ENCODE measurements around the gene ZNF362. TPM values are rescaled to one million over a fixed set of nuclear protein-coding genes. Genes with fewer than 3 reads are reported as not detected.

Gene ZNF362
- total and polyA plus RNA-seq, 2 experiments from 2014 or later: 22.5 to 55.0 TPM

- 84% methylated on average over 2 of the region's 2 CpGs for whole genome bisulfite sequencing (ENCODE audit: low lambda C conversion rate, missing lambda C conversion rate)
- H3K9me3 ChIP-seq (ENCODE audit: low read depth): no peaks in the 10 kb centered on the region
- H3K9me2 ChIP-seq (replicated peaks; ENCODE audit: insufficient read depth): no peaks in the 10 kb centered on the region
- no peaks in the 10 kb centered on the region for H3K27me3 ChIP-seq
- peaks cover 7% of the 10 kb centered on the region for H3K4me1 ChIP-seq (ENCODE audit: insufficient read depth)
- no peak overlapping the region for H3K27ac ChIP-seq
- no peaks in the 10 kb centered on the region for H3K79me2 ChIP-seq
- no peak overlapping the region for H3K4me3 ChIP-seq
- DNase-seq (ENCODE audit: low spot score): no peak
- H2AFZ ChIP-seq: no peak overlapping the region
- TF ChIP-seq CTCF (IDR thresholded peaks at IDR 0.05; ENCODE audit: poor library complexity): no peak
- H4K20me1 ChIP-seq (ENCODE audit: insufficient read depth, poor library complexity, severe bottlenecking): no peaks in the 10 kb centered on the region
- no peaks in the 10 kb centered on the region for H3K36me3 ChIP-seq (replicated peaks; ENCODE audit: insufficient read depth, low read depth)
- no peak overlapping the region for H3K4me2 ChIP-seq
These were observed 32.1 kb upstream of the ZNF362 start for GRCh38 chr1:33224166-33224707.

GRCh38 chr1:33225586-33225985 lies 30.7 kb upstream of the ZNF362 start:
- Histone ChIP-seq H3K9me3 (ENCODE audit: low read depth) (no peaks in the 10 kb centered on the region), H3K79me2 (no peaks in the 10 kb centered on the region), H3K4me2 (no peak overlapping the region), H2AFZ (no peak overlapping the region), H3K36me3 (replicated peaks; ENCODE audit: insufficient read depth, low read depth) (no peaks in the 10 kb centered on the region), H3K27me3 (no peaks in the 10 kb centered on the region), H3K9me2 (replicated peaks; ENCODE audit: insufficient read depth) (no peaks in the 10 kb centered on the region), H3K27ac (no peak overlapping the region), H4K20me1 (ENCODE audit: insufficient read depth, poor library complexity, severe bottlenecking) (no peaks in the 10 kb centered on the region), H3K4me3 (no peak overlapping the region), H3K4me1 (ENCODE audit: insufficient read depth) (peaks cover 7% of the 10 kb centered on the region)
- DNase-seq (ENCODE audit: low spot score): no peak
- TF ChIP-seq EZH2phosphoT487 (IDR thresholded peaks at IDR 0.05; ENCODE audit: low read depth, severe bottlenecking, unreplicated experiment) (no peak), CTCF (IDR thresholded peaks at IDR 0.05; ENCODE audit: poor library complexity) (no peak), EZH2 (IDR thresholded peaks at IDR 0.05; ENCODE audit: borderline replicate concordance) (no peak)
- WGBS (ENCODE audit: low lambda C conversion rate, missing lambda C conversion rate): 75% methylated on average over 1 of the region's 1 CpG

GRCh38 chr1:33228935-33229487 lies 27.3 kb upstream of the ZNF362 start:
- Histone ChIP-seq H3K27ac (no peak overlapping the region), H3K9me3 (ENCODE audit: low read depth) (no peaks in the 10 kb centered on the region), H3K27me3 (no peaks in the 10 kb centered on the region), H2AFZ (no peak overlapping the region), H3K36me3 (replicated peaks; ENCODE audit: insufficient read depth, low read depth) (no peaks in the 10 kb centered on the region), H3K4me2 (peak overlapping the region; percentile 27), H3K9me2 (replicated peaks; ENCODE audit: insufficient read depth) (no peaks in the 10 kb centered on the region), H3K4me3 (no peak overlapping the region), H3K4me1 (ENCODE audit: insufficient read depth) (no peaks in the 10 kb centered on the region), H3K79me2 (no peaks in the 10 kb centered on the region), H4K20me1 (ENCODE audit: insufficient read depth, poor library complexity, severe bottlenecking) (no peaks in the 10 kb centered on the region)
- TF ChIP-seq CTCF (IDR thresholded peaks at IDR 0.05; ENCODE audit: poor library complexity): no peak
- 50% methylated on average over 5 of the region's 5 CpGs for WGBS (ENCODE audit: low lambda C conversion rate, missing lambda C conversion rate)
- peak; percentile 77 for DNase-seq (ENCODE audit: low spot score)

GRCh38 chr1:33231166-33231565 lies 25.1 kb upstream of the ZNF362 start:
- Histone ChIP-seq H3K27ac (no peak overlapping the region), H2AFZ (no peak overlapping the region), H3K4me3 (no peak overlapping the region), H3K4me1 (ENCODE audit: insufficient read depth) (peaks cover 19% of the 10 kb centered on the region), H3K9me2 (replicated peaks; ENCODE audit: insufficient read depth) (no peaks in the 10 kb centered on the region), H3K27me3 (no peaks in the 10 kb centered on the region), H3K4me2 (no peak overlapping the region), H3K79me2 (no peaks in the 10 kb centered on the region), H4K20me1 (ENCODE audit: insufficient read depth, poor library complexity, severe bottlenecking) (no peaks in the 10 kb centered on the region), H3K9me3 (ENCODE audit: low read depth) (no peaks in the 10 kb centered on the region), H3K36me3 (replicated peaks; ENCODE audit: insufficient read depth, low read depth) (no peaks in the 10 kb centered on the region)
- TF ChIP-seq CTCF (IDR thresholded peaks at IDR 0.05; ENCODE audit: poor library complexity) (no peak), EZH2phosphoT487 (IDR thresholded peaks at IDR 0.05; ENCODE audit: low read depth, severe bottlenecking, unreplicated experiment) (no peak), EZH2 (IDR thresholded peaks at IDR 0.05; ENCODE audit: borderline replicate concordance) (no peak)
- no peak for DNase-seq (ENCODE audit: low spot score)
- 83% methylated on average over 7 of the region's 7 CpGs for WGBS (ENCODE audit: low lambda C conversion rate, missing lambda C conversion rate)

Measured in hepatocyte (in vitro differentiated cells).